NCI-H460 (cell line): ENCODE measurements around the gene GSTT2B. TPM values are rescaled to one million over a fixed set of nuclear protein-coding genes. Genes with fewer than 3 reads are reported as not detected.
"Not testable (repeated sequence)": the region's sequence is repeated elsewhere in the genome, so short reads cannot be mapped to it uniquely, and the experiment has no call there.

Experiments used
- DNase-seq: peaks from one replicate; pipeline ENCODE4 v3.0.0-alpha.2; 2016; ENCODE audit warnings: low read depth; ENCODE audit errors: extremely low read depth
- total RNA-seq: library from RNA; depleted of rRNA; stranded (reverse); fragments of >200 nt; shearing (Covaris generic); gene quantifications from 2 replicates; pipeline ENCODE4 v1.2.3, GENCODE V29; 2014

Gene GSTT2B
- total RNA-seq, 1 experiment from 2014 or later, result 1.2 TPM

DNA sequence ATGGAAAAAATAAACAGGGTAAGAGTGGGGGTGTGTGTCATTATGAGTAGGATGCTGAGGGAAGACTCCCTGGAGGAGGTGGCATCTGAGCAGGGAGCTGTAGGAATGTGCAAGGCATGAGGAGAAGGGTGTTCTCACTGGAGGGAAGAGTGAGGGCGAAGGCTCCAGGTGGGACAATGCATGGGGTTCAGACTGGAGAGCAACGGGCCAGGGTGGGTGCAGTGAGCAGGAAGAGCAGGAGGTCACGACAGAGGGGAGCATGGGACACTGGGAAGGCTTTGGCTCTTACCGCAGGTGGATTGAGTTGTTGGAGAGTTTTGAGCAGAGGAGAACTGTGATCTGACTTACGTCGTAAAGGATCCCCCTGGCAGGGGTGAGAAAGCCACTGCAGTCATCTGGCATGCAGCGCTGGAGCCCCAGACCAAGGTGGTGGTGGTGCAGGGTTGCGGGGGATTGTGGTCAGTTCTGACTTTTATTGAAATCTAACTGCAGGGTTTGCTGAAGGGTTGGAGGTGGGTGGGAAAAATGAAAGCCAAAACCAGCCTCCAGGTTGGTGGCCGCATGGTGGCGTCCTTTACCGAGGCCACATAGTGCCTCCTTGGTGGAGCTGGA lies 8.1 kb downstream of the GSTT2B start:
- DNase-seq, result not testable (repeated sequence)

- DNase-seq, result not testable (repeated sequence)
These were observed 9.6 kb downstream of the GSTT2B start for GRCh38 chr22:23951383-23951782.

DNA sequence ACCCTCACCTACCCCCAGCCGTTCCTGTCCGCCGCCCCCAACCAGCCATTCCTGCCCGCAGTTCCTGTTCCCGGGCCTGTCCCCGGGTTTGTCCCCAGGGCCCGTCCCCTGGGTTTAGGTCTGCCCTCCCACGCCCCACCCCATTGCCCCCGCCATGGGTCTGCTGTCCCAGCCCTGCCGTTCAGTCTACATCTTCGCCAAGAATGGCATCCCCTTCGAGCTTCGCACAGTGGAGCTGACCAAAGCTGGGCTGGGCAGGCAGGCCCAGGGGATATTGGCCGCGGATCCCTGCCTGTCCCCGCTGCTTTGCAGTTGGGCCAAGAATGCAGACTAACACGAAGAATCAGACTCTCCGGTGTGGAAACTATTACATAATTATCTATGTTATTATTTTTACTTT lies 11.2 kb downstream of the GSTT2B start:
- DNase-seq, result not testable (repeated sequence)

DNA sequence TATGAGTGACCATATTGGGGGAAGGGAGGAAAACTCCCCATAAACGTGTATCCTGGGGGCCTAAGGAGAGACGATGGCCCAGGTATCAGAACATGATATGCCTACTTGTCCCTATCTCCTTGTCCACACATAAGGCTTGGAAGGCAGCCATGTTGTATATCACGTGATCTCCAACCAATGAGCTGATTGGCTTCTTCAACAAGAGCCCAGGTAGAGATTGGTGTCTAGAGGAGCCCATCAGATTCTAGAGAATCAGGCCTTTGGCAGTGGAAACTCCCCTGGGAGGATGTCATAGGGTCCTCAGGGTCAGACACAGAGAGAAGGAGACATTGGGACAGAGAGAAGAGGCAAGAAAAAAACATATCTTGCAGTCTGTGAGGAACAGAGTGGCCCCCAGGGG lies 13.6 kb downstream of the GSTT2B start:
- DNase-seq, result not testable (repeated sequence)

- DNase-seq, result not testable (repeated sequence)
These were observed 20.8 kb downstream of the GSTT2B start for GRCh38 chr22:23940166-23940565.

- no peak for DNase-seq
These were observed 22.0 kb downstream of the GSTT2B start for GRCh38 chr22:23939017-23939357.

DNA sequence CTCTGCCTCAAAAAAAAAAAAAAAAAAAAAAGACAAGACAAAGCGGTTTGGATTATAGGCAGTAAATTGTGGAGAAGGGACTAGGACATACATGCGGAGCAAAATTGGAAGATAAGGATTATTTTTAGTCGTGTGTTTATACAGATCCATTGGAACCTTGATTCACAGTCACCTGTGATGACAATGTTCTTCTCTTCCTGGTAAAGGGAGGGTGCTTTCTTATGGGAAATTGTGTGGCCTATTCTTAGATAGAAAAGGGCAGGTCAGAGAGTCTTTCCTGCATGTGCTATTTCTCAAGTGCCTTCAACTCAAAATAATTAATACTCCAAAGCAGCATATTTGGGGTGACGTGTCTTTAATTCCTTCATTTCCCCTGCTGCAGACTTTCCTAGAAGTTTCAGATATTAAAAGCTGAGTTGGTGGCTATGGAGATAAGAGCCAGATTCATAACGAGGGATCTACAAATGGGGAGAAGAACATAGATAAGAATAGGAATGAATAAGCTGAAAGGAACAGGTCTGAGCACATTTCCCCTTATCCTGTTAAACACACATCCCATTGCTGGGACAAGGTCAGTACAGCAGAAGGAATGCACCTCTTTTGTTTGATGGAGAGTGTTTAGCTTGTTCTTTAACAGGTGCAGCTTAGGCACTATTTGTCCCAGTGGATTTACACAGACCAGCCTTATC lies 22.5 kb downstream of the GSTT2B start:
- DNase-seq, result no peak

DNA sequence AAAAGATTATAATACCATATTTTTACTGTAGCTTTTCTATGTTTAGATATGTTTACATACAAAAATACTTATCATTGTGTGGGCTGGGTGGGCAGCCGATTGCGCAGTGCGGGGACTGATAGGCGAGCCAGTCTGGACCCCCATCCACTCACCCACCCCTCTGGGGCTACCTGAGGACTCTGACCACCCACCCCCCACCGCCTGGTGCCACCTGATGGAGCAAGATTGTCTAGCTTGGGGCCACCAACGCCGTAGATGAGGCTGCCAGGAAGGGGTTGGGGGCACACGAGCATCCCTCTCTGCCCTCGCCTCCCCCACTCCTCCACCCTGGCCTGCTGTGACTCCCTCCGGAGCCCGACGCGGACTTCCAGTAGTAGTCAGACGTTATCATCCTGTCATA lies 34.4 kb downstream of the GSTT2B start:
- DNase-seq, result no peak

DNA sequence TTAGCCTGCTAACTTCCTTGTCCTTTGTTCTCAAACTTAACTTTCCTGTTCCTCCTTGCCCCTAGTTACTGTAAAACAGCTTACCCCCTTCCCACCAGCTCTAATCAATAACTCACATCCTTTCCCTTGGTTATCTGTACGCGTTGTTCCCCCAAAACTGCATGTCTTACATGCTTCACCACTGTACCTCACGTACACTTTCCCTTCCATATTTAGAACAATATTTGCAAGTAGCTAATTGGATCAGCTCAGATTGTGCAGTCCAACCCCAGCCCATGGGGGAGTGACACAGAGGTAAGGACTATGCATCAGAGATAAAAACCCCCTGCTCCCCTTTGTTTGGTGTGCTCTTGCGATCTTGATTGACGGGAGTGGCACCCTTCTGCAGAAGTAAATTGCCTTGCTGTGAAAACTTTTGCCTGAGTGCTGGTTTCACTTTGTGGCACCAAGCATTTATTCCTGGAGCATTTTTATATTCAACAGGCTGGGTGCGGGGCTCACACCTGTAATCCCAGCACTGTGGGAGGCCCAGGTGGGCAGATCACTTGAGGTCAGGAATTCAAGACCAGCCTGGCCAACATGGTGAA lies 35.9 kb downstream of the GSTT2B start:
- DNase-seq, result no peak

- no peak for DNase-seq
These were observed 38.1 kb downstream of the GSTT2B start for GRCh38 chr22:23922921-23923320.

DNA sequence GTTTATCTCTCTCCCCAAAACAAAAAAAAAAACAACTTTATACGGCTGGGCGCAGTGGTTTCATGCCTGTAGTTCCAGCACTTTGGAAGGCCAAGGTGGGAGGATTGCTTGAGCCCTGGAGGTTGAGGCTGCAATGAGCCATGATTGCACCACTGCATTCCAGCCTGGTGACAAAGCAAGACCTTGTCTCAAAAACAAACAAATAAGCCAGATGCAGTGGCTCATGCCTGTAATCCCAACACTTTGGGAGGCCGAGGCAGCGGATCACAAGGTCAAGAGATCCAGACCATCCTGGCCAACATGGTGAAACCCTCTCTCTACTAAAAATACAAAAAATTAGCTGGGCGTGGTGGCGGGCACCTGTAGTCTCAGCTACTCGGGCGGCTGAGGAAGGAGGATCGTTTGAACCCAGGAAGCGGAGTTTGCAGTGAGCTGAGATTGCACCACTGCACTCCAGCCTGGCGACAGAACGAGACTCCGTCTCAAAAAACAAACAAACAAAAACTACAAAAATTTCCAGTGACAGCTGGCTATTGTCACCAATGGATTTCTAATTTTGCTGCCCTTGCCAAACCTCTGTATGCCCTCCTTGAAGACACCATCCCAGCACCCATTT lies 39.3 kb downstream of the GSTT2B start:
- peak; percentile 56 for DNase-seq

DNA sequence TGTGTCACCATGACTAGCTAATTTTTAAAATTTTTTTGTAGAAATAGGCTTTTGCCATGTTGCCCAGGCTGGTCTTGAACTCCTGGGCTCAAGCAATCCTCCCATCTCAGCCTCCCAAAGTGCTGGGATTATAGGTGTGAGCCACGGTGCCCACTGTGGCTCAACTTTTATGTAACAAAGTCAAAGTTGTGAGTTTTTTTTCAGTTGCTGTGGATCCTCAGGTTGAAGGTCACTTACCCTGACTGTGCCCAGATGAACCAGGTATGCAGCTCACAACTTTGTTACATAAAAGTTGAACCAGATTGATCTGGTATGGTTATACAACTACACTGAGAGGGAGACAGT lies 40.8 kb downstream of the GSTT2B start:
- DNase-seq, result not testable (repeated sequence)

GRCh38 chr22:23915290-23915689 lies 45.7 kb downstream of the GSTT2B start:
- DNase-seq, result no peak

- peak; percentile 97 for DNase-seq
These were observed 47.2 kb downstream of the GSTT2B start for GRCh38 chr22:23913661-23914353.

DNA sequence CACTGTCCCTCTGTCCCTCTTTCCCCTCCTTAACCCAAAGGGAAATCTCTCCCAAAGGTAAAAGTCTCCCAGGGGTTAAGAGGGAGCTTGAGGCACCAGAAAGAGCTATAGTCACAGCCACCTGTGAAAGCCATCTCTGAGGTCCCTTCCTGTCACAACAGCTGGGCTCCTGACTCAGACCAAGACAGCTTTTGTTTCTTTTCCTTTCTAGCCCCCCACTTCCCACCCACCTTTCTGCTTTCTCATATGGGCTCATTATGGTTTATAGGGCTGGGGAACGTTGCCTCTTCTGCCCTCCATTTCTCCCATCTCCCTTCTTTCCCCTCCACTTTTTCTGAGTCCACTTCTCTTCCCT lies 47.7 kb downstream of the GSTT2B start:
- no peak for DNase-seq

DNA sequence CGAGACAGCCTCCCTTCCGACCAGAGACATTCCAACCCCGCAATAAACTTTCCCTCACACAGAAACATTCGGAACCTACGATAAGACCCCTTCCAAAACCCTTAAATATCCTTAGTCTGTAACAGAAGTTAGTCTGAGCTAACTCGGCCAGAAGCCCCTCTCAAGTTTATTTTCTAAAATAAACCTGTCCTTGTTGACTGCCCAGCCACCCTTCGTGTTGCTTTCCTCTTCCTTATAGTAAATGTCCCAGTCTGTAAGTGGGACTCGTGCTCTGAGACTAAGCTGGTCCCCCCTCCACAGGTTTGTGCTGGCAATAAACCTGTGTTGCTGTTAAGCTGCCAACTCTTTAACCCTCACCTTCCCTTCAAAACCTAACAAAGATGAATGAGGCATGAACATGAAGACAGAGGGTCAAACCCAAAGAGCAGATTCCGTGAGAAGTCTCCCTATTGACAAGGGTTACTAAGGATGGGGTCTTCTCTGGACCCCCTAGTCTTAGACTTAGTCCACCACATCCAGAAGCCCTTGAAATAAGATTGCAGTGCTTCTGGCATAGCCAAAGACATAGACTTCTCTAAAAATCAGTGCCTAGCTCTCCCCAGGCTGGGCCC lies 48.6 kb downstream of the GSTT2B start:
- DNase-seq, result no peak

- no peak for DNase-seq
These were observed 49.5 kb downstream of the GSTT2B start for GRCh38 chr22:23911318-23911980.

DNA sequence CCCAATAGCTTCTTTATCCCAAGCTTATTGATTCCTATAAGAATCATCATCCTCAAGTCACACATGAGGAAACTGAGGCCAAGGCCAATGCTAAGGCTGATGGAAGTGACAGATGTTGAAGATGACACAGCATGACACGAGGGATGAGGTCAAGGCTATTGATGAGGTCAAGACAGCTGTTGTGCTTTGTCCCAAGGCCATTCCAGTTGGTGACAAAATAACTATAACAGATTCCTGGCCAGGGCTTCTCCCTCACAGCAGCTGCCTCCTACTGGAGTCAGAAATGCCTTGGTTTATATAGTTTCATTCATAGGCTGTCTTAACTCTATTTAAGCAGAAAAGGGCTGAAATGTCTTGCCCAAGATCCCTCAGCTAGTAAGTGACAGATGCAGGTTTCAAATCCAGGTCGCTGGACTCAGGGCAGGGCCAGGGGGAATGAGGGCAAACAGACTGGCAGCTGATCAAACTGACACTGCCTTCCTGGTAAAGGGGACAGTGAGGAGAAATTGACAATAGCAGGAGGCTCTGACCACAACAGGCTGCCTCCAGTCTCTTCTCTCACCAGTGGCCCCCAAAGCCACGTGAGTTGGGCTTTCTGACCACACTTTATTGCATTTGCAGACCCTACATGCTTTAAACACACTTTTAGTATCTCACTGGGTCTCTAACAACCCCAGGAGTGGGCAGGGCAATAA lies 50.4 kb downstream of the GSTT2B start:
- no peak for DNase-seq

GRCh38 chr22:23909296-23909898 lies 51.6 kb downstream of the GSTT2B start:
- no peak for DNase-seq
